Measurements from ENCODE around the gene YTHDC1. TPM values are rescaled to one million over a fixed set of nuclear protein-coding genes. Genes with fewer than 3 reads are reported as not detected.

YTHDC1 gene
- total and polyA plus RNA-seq, 2 of the 8 experiments (the other 6 are each of a cell fraction or from before 2014, with no cell fraction given), result 25.7 to 89.5 TPM

- DNase-seq (ENCODE audit: low read depth in 1 of 2, low spot score in 2 of 2) (no peak), FAIRE-seq (no peak)
- no peak overlapping the region for H3K14ac ChIP-seq (ENCODE audit: insufficient read length)
- no peaks in the 10 kb centered on the region for H4K20me1 ChIP-seq (replicated peaks in 1 of 2; ENCODE audit: control insufficient read depth in 1 of 2, insufficient read depth in 2 of 2, low read length in 2 of 2)
- no peak overlapping the region for H4K8ac ChIP-seq (ENCODE audit: extremely low read depth, insufficient read depth, low read length)
- H3K18ac ChIP-seq (ENCODE audit: extremely low read depth, low read length), result peak overlapping the region; percentile 88; the same call in 1 of the 2 replicates
- no peaks in the 10 kb centered on the region for H3K79me1 ChIP-seq (ENCODE audit: low read depth, low read length)
- H4K5ac ChIP-seq (ENCODE audit: insufficient read length, low read depth, low read length), result peak overlapping the region; percentile 44
- no peak overlapping the region for H3K9ac ChIP-seq (replicated peaks in 1 of 4; ENCODE audit: extremely low read depth in 1 of 4, low read depth in 3 of 4, low read length in 3 of 4)
- no peak overlapping the region for H2AK5ac ChIP-seq (ENCODE audit: low read depth, low read length)
- H2BK20ac ChIP-seq (ENCODE audit: low read length), result 0 out of 2 replicates have a peak overlapping the region, but pooled peaks have one; percentile 15
- H3K4me2 ChIP-seq (ENCODE audit: insufficient read depth in 1 of 2, low read depth in 2 of 2, low read length in 2 of 2), result no peak overlapping the region
- CTCF ChIA-PET (ENCODE audit: partially characterized antibody), result interaction anchor here (0.9 to 3.6 kb wide), 3 partner anchors 11 to 19 kb away, joined by 3 to 17 read pairs (median 4); no protein-coding TSS in a partner anchor
- H3K27me3 ChIP-seq (replicated peaks in 1 of 4; ENCODE audit: control insufficient read depth in 3 of 4, extremely low read depth in 1 of 4, insufficient read depth in 3 of 4, low read length in 3 of 4), result no peaks in the 10 kb centered on the region
- 56% methylated on average over 3 of the region's 3 CpGs; no CpG with 5 or more reads in 1 of the 2 experiments for WGBS, 2 experiments (ENCODE audit: extremely low coverage in 1 of 2, insufficient coverage in 1 of 2, insufficient read length in 1 of 2, insufficient replicate concordance in 2 of 2, low coverage in 1 of 2, low lambda C conversion rate in 2 of 2, missing lambda C conversion rate in 1 of 2)
- H3K9me3 ChIP-seq (ENCODE audit: insufficient read depth in 2 of 2, low read depth in 1 of 2, low read length in 1 of 2), result no peaks in the 10 kb centered on the region
- H3K23me2 ChIP-seq (ENCODE audit: low read depth, low read length), result no peaks in the 10 kb centered on the region
- H3K4ac ChIP-seq (replicated peaks; ENCODE audit: insufficient read length, low read depth, low read length), result no peak overlapping the region
- H3K4me3 ChIP-seq (ENCODE audit: extremely low read depth in 1 of 4, insufficient read depth in 2 of 4, low read depth in 3 of 4, low read length in 4 of 4), result no peak overlapping the region
- H2BK12ac ChIP-seq (ENCODE audit: low read depth, low read length), result no peak overlapping the region
- no peaks in the 10 kb centered on the region for H3K36me3 ChIP-seq (ENCODE audit: control insufficient read depth in 2 of 4, insufficient read depth in 4 of 4, low read length in 3 of 4)
- no peak overlapping the region for H2BK15ac ChIP-seq (ENCODE audit: low read length)
- no peak overlapping the region for H3K56ac ChIP-seq (replicated peaks; ENCODE audit: insufficient read length, low read depth, low read length)
- no peaks in the 10 kb centered on the region for H3K79me2 ChIP-seq (ENCODE audit: control insufficient read depth in 1 of 2, insufficient read depth in 2 of 2, low read length in 2 of 2)
- no peak overlapping the region for H3K23ac ChIP-seq (ENCODE audit: insufficient read length)
- TF ChIP-seq SIRT6 (IDR thresholded peaks at IDR 0.05; ENCODE audit: low read length) (no peak), RAD21 (IDR thresholded peaks at IDR 0.05 in 1 of 2, conservative IDR thresholded peaks at IDR 0.05 in 1 of 2; ENCODE audit: low read depth in 2 of 2, low read length in 2 of 2) (0 out of 4 replicates have a peak, but pooled peaks of 1 of the 2 experiments have one; percentile 3)
- H3K27ac ChIP-seq (ENCODE audit: low read depth, low read length), result no peak overlapping the region
- no peak overlapping the region for H2AFZ ChIP-seq (ENCODE audit: low read length)
- H2BK120ac ChIP-seq (replicated peaks; ENCODE audit: low read depth, low read length), result peak overlapping the region; percentile 49
- POLR2A ChIA-PET (ENCODE audit: partially characterized antibody), result interaction anchor here (1.4 to 7.4 kb wide), 2 partner anchors 14 to 17 kb away, joined by 5 to 50 read pairs; no protein-coding TSS in a partner anchor
- peaks cover 0 to 12% (median 2%) of the 10 kb centered on the region in 4 experiments; a peak in 3 of 7 replicates for H3K4me1 ChIP-seq (replicated peaks in 1 of 4; ENCODE audit: control insufficient read depth in 3 of 4, insufficient read depth in 4 of 4, low read length in 3 of 4)
- peak overlapping the region; percentile 71; the same call in 1 of the 2 replicates for H2BK5ac ChIP-seq (ENCODE audit: low read depth, low read length)
- peak overlapping the region; percentile 91 for H4K91ac ChIP-seq (replicated peaks; ENCODE audit: insufficient read length, low read length)
Observed at GRCh38 chr4:68391436-68391835, 41.5 kb upstream of the YTHDC1 start.

Measured in H1 (cell line).